ENCODE results near the gene PICALM. TPM values are rescaled to one million over a fixed set of nuclear protein-coding genes. Genes with fewer than 3 reads are reported as not detected.

Gene PICALM
- total and polyA plus RNA-seq, 2 of the 13 experiments (the other 11 are each of a cell fraction or from before 2014, with no cell fraction given): 97.6 to 154 TPM

DNA sequence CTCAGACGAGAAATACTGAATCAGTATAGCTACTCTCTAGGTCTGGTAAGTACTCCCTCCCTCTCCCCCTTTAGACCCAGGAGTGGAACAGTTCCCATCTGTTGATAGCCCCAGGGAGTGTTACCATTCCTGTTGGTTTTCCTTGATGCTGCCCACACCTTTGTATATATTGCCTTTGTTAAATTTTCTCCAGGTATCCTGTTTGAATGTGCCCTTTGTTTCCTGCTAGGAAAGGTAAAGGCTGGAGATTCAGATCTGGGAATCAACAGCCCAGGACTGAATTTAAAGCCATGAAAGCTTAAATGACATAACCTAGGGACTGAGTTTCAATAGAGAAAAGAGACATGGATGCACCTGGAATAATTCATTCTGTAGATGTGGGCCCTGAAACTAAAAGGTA, 145.4 kb downstream of the PICALM start (continued):
- TF ChIP-seq HNRNPL (IDR thresholded peaks at IDR 0.05; ENCODE audit: low read depth, low read length) (no peak), MAFG (CRISPR knock-in tag; IDR thresholded peaks at IDR 0.05) (no peak), SRF (IDR thresholded peaks at IDR 0.05; ENCODE audit: low read depth, low read length) (no peak), NFIC (IDR thresholded peaks at IDR 0.05; ENCODE audit: low read length) (peak; percentile 78; the same call in 1 of the 2 replicates), ZBTB7B (CRISPR knock-in tag; IDR thresholded peaks at IDR 0.05) (0 out of 2 replicates have a peak, but pooled peaks have one; percentile 38), ZNF292 (CRISPR knock-in tag; IDR thresholded peaks at IDR 0.05; ENCODE audit: borderline replicate concordance, low read depth) (0 out of 2 replicates have a peak, but pooled peaks have one; percentile 25), YEATS4 (CRISPR knock-in tag; IDR thresholded peaks at IDR 0.05; ENCODE audit: borderline replicate concordance) (no peak), ZNF350 (CRISPR knock-in tag; IDR thresholded peaks at IDR 0.05; ENCODE audit: borderline replicate concordance, low read depth) (no peak), ZNF629 (CRISPR knock-in tag; conservative IDR thresholded peaks at IDR 0.05) (no peak), KLF13 (CRISPR knock-in tag; IDR thresholded peaks at IDR 0.05) (no peak), XBP1 (CRISPR knock-in tag; IDR thresholded peaks at IDR 0.05) (no peak), MED8 (CRISPR knock-in tag; IDR thresholded peaks at IDR 0.05; ENCODE audit: insufficient replicate concordance) (peak; percentile 67), CTCF (CRISPR knock-in tag; IDR thresholded peaks at IDR 0.05) (no peak), ZBTB8A (CRISPR knock-in tag; IDR thresholded peaks at IDR 0.05; ENCODE audit: borderline replicate concordance, low read depth) (no peak)
- TF ChIP-seq, protein P1, sequence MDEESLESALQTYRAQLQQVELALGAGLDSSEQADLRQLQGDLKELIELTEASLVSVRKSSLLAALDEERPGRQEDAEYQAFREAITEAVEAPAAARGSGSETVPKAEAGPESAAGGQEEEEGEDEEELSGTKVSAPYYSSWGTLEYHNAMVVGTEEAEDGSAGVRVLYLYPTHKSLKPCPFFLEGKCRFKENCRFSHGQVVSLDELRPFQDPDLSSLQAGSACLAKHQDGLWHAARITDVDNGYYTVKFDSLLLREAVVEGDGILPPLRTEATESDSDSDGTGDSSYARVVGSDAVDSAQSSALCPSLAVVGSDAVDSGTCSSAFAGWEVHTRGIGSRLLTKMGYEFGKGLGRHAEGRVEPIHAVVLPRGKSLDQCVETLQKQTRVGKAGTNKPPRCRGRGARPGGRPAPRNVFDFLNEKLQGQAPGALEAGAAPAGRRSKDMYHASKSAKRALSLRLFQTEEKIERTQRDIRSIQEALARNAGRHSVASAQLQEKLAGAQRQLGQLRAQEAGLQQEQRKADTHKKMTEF (CRISPR knock-in tag; IDR thresholded peaks at IDR 0.05): peak; percentile 75
- TF ChIP-seq, protein P2, sequence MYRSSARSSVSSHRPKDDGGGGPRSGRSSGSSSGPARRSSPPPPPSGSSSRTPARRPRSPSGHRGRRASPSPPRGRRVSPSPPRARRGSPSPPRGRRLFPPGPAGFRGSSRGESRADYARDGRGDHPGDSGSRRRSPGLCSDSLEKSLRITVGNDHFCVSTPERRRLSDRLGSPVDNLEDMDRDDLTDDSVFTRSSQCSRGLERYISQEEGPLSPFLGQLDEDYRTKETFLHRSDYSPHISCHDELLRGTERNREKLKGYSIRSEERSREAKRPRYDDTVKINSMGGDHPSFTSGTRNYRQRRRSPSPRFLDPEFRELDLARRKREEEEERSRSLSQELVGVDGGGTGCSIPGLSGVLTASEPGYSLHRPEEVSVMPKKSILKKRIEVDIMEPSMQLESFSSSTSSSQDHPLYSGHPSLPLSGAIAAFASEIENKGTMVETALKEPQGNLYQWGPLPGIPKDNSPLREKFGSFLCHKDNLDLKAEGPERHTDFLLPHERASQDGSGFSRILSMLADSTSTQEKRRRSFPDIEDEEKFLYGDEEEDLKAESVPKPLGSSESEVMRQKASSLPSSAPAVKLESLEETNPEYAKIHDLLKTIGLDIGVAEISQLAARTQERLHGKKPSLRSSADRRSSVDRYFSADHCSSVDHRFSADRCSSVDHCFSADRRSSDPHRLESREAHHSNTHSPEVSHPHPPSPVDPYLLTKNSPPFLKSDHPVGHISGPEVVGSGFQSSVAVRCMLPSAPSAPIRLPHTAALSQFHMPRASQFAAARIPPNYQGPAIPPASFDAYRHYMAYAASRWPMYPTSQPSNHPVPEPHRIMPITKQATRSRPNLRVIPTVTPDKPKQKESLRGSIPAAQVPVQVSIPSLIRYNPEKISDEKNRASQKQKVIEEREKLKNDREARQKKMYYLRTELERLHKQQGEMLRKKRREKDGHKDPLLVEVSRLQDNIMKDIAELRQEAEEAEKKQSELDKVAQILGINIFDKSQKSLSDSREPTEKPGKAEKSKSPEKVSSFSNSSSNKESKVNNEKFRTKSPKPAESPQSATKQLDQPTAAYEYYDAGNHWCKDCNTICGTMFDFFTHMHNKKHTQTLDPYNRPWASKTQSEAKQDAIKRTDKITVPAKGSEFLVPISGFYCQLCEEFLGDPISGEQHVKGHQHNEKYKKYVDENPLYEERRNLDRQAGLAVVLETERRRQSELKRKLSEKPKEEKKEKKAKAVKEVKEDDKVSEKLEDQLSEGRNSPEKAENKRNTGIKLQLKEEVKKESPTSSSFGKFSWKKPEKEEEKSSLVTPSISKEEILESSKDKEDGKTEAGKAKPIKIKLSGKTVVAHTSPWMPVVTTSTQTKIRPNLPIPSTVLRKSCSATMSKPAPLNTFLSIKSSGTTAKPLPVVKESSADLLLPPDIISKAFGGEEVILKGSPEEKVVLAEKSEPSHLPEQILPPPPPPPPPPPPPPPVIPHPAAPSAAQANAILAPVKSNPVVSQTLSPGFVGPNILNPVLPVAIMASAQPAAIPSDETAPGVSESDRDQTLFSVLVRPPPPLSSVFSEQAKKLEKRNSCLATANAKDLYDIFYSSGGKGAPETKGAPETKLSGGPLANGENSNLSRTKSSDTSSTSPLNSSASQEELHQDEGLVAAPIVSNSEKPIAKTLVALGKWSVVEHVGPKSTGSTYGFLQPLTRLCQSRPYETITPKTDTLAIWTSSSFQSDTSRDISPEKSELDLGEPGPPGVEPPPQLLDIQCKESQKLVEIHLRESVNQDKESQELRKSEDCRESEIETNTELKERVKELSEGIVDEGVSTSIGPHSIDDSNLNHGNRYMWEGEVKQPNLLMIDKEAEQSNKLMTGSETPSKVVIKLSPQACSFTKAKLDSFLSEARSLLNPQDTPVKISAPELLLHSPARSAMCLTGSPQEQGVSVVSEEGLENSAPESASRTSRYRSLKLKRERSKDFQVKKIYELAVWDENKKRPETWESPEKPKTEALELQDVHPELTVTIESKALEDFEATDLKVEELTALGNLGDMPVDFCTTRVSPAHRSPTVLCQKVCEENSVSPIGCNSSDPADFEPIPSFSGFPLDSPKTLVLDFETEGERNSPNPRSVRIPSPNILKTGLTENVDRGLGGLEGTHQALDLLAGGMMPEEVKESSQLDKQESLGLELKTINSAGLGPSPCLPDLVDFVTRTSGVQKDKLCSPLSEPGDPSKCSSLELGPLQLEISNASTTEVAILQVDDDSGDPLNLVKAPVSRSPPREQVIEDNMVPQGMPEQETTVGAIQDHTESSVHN (CRISPR knock-in tag; IDR thresholded peaks at IDR 0.05): no peak
- TF ChIP-seq, protein P3, sequence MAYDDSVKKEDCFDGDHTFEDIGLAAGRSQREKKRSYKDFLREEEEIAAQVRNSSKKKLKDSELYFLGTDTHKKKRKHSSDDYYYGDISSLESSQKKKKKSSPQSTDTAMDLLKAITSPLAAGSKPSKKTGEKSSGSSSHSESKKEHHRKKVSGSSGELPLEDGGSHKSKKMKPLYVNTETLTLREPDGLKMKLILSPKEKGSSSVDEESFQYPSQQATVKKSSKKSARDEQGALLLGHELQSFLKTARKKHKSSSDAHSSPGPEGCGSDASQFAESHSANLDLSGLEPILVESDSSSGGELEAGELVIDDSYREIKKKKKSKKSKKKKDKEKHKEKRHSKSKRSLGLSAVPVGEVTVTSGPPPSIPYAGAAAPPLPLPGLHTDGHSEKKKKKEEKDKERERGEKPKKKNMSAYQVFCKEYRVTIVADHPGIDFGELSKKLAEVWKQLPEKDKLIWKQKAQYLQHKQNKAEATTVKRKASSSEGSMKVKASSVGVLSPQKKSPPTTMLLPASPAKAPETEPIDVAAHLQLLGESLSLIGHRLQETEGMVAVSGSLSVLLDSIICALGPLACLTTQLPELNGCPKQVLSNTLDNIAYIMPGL (CRISPR knock-in tag; IDR thresholded peaks at IDR 0.05; ENCODE audit: borderline replicate concordance in 1 of 2, low read depth in 1 of 2): no peak
